HG03280 (cell line): ENCODE data around the gene MED15.
"Not testable (repeated sequence)": the region's sequence is repeated elsewhere in the genome, so short reads cannot be mapped to it uniquely, and the experiment has no call there.

Experiments
- ATAC-seq: cut with Tn5 transposase; IDR thresholded peaks from one replicate; pipeline ENCODE4 v1.9.1; 2021; ENCODE audit warnings: mild to moderate bottlenecking, moderate library complexity; ENCODE audit not compliant: unreplicated experiment

Gene MED15

GRCh38 chr22:20581503-20582170 is 74.2 kb downstream of the MED15 start:
- no peak for ATAC-seq

- no peak for ATAC-seq
Observed at GRCh38 chr22:20582171-20582511, 74.7 kb downstream of the MED15 start.

- no peak for ATAC-seq
Observed at GRCh38 chr22:20582520-20583361, 75.3 kb downstream of the MED15 start.

- ATAC-seq: no peak
Observed at GRCh38 chr22:20583471-20583922, 76.1 kb downstream of the MED15 start.

- ATAC-seq: no peak
Observed at GRCh38 chr22:20584029-20584871, 76.8 kb downstream of the MED15 start.

- ATAC-seq: no peak
Observed at GRCh38 chr22:20584872-20585638, 77.6 kb downstream of the MED15 start.

GRCh38 chr22:20585639-20586402 is 78.4 kb downstream of the MED15 start:
- no peak for ATAC-seq

- no peak for ATAC-seq
Observed at GRCh38 chr22:20586403-20586745, 79.0 kb downstream of the MED15 start.

- ATAC-seq: no peak
Observed at GRCh38 chr22:20587206-20587958, 80.0 kb downstream of the MED15 start.

GRCh38 chr22:20588092-20588842 is 80.9 kb downstream of the MED15 start:
- no peak for ATAC-seq

- no peak for ATAC-seq
Observed at GRCh38 chr22:20588843-20589581, 81.6 kb downstream of the MED15 start.

- ATAC-seq: no peak
Observed at GRCh38 chr22:20589614-20590476, 82.4 kb downstream of the MED15 start.

GRCh38 chr22:20590477-20591294 is 83.3 kb downstream of the MED15 start:
- ATAC-seq: no peak

GRCh38 chr22:20591295-20591645 is 83.9 kb downstream of the MED15 start:
- no peak for ATAC-seq

- no peak for ATAC-seq
Observed at GRCh38 chr22:20591660-20592310, 84.4 kb downstream of the MED15 start.

- not testable (repeated sequence) for ATAC-seq
Observed at GRCh38 chr22:20594038-20594437, 86.6 kb downstream of the MED15 start.
